Progenitor cell of endocrine pancreas (in vitro differentiated cells): ENCODE measurements around the gene STK32B. TPM values are rescaled to one million over a fixed set of nuclear protein-coding genes. Genes with fewer than 3 reads are reported as not detected.
A peak's percentile ranks its signal among the peaks of the same experiment; 100 is the strongest.

Experiments used
- DNase-seq: peaks from one replicate; pipeline ENCODE4 v3.0.0; 2021; ENCODE audit warnings: low spot score; ENCODE audit not compliant: unreplicated experiment
- H3K27ac Mint-ChIP-seq: 2 replicates; pipeline ENCODE4 v1.8.0; 2021; ENCODE audit warnings: mild to moderate bottlenecking, moderate library complexity, mixed read lengths
- H3K27me3 Mint-ChIP-seq: 2 replicates; pipeline ENCODE4 v1.8.0; 2021; ENCODE audit warnings: mixed read lengths
- H3K36me3 Mint-ChIP-seq: 2 replicates; pipeline ENCODE4 v1.8.0; 2022; ENCODE audit warnings: mixed read lengths; ENCODE audit not compliant: insufficient read depth
- H3K4me1 Mint-ChIP-seq: 2 replicates; pipeline ENCODE4 v1.8.0; 2021; ENCODE audit warnings: low read depth, mixed read lengths
- H3K4me3 Mint-ChIP-seq: 2 replicates; pipeline ENCODE4 v1.8.0; 2021; ENCODE audit warnings: low read depth, mild to moderate bottlenecking, moderate library complexity, mixed read lengths
- H3K9me3 Mint-ChIP-seq: 2 replicates; pipeline ENCODE4 v1.8.0; 2021; ENCODE audit warnings: low read depth, mixed read lengths
- total RNA-seq: library from RNA; stranded (reverse); gene quantifications from 2 replicates; pipeline ENCODE4 v1.2.1, GENCODE V29; 2021
- TF ChIP-seq, protein P1 (sequence below): fragments of 200-600 bp; sonication (generic); IDR thresholded peaks from one replicate; pipeline ENCODE4 v1.5.0; 2021; ENCODE audit warnings: antibody characterized with exemption, mild to moderate bottlenecking; ENCODE audit not compliant: unreplicated experiment

STK32B gene
- total RNA-seq, 1 donor from 2014 or later, result 0.36 TPM

DNA sequence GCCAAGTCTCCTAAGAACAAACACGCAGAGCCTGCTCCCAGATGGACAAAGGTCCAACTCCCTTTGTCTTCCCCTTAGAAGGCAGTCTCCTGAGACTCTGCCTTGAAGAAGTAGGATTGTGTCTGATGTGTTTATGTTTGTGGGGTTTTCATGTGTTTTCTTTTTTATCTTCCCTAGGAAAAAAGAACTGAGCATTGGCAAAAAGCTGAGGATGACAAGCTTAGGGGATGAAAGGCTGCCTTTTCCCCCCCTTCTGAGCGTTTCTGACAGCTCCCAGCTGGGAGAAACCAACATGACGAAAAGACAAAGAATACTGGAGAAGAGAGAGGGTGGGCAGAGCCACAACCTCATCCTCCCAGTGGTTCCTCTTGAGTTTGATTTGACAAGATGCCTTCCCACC, 475.9 kb downstream of the STK32B start:
- Mint-ChIP-seq H3K27me3 (no peaks in the 10 kb centered on the region), H3K4me1 (peaks cover 26% of the 10 kb centered on the region), H3K27ac (peak overlapping the region; percentile 15), H3K9me3 (no peaks in the 10 kb centered on the region), H3K4me3 (no peak overlapping the region), H3K36me3 (peaks cover 10% of the 10 kb centered on the region)
- no peak for DNase-seq
- TF ChIP-seq, protein P1, sequence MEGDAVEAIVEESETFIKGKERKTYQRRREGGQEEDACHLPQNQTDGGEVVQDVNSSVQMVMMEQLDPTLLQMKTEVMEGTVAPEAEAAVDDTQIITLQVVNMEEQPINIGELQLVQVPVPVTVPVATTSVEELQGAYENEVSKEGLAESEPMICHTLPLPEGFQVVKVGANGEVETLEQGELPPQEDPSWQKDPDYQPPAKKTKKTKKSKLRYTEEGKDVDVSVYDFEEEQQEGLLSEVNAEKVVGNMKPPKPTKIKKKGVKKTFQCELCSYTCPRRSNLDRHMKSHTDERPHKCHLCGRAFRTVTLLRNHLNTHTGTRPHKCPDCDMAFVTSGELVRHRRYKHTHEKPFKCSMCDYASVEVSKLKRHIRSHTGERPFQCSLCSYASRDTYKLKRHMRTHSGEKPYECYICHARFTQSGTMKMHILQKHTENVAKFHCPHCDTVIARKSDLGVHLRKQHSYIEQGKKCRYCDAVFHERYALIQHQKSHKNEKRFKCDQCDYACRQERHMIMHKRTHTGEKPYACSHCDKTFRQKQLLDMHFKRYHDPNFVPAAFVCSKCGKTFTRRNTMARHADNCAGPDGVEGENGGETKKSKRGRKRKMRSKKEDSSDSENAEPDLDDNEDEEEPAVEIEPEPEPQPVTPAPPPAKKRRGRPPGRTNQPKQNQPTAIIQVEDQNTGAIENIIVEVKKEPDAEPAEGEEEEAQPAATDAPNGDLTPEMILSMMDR, result no peak

DNA sequence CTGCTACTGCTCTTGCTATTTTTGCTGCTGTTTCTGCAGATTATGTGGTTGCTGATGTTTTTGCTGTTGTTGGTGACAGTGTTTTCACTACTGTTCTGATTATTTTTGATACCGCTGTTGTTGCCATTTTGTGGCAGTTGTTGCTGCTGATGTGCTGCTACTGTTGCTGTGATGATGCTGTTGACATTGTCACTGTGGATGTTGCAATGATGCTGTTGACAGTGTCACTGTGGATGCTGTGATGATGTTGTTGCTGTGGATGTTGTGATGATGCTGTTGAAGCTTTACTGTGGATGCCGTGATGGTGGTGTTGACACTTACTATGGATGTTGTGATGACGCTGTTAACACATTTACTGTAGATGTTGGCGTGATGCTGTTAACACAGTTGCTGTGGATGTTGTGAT, 476.8 kb downstream of the STK32B start:
- H3K4me3 Mint-ChIP-seq, result no peak overlapping the region
- H3K9me3 Mint-ChIP-seq, result no peaks in the 10 kb centered on the region
- no peaks in the 10 kb centered on the region for H3K27me3 Mint-ChIP-seq
- TF ChIP-seq, protein P1, result no peak
- DNase-seq, result no peak
- H3K4me1 Mint-ChIP-seq, result peaks cover 26% of the 10 kb centered on the region
- H3K36me3 Mint-ChIP-seq, result peaks cover 14% of the 10 kb centered on the region
- no peak overlapping the region for H3K27ac Mint-ChIP-seq

DNA sequence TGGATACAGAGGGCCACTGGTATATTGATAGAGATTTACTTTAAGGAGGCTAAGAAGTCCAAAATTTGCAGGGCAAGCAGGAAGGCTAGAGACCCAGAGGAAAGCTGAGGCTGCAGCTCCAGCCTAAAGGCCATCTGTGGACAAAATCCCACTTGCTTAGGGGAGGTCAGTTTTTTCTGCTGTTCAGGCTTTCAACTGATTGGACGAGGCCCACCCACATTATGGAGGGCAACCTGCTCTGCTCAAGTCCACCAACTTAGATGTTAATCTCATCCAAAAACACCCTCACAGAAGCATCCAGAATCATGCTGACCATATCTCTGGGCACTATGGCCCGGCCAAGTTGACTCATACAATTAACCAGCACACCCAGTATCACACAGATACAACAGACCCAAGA, 480.8 kb downstream of the STK32B start:
- Mint-ChIP-seq H3K9me3 (no peaks in the 10 kb centered on the region), H3K4me3 (no peak overlapping the region), H3K27ac (no peak overlapping the region), H3K27me3 (no peaks in the 10 kb centered on the region), H3K4me1 (peaks cover 3% of the 10 kb centered on the region), H3K36me3 (peaks cover 20% of the 10 kb centered on the region)
- no peak for DNase-seq
- TF ChIP-seq, protein P1, result no peak

DNA sequence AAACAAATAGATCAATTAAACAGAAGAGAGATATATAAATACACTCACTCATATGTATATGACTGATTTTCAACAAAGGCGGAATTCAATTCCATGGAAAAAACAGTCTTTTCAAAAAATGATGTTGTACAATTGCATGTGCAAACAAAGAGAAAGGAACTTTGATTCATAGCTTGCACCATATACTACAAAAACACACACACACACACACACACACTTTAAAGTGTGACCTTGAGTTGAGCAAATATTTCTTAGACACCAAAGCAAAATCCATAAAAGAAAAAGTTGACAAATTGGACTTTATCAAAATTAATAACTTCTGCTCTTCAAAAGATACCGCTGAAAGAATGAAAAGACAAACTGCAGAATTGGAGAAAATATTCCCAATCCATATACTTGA, 488.3 kb downstream of the STK32B start:
- Mint-ChIP-seq H3K4me3 (no peak overlapping the region), H3K4me1 (peaks cover 3% of the 10 kb centered on the region), H3K27ac (no peak overlapping the region), H3K27me3 (no peaks in the 10 kb centered on the region), H3K9me3 (no peaks in the 10 kb centered on the region), H3K36me3 (peaks cover 2% of the 10 kb centered on the region)
- DNase-seq, result no peak
- TF ChIP-seq, protein P1, result no peak

DNA sequence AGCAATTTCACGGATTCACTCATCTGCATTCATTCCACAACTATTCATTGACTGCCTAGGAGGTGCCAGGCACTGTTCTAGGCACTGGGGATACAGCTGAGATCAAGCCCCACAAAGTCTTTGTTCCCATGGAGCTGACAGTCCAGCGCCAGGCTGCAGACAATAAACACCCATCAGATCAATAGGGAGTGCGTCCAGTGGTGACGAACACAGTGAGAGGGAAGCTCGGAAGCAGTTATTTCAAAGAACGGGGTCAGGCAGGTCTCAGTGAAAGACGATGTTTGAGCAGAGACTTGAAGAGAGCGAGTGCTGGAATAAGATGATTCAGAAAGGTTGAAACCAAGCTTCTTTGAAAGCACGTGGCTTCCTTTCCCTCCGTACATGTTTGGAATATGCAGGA, 489.9 kb downstream of the STK32B start:
- TF ChIP-seq, protein P1, result no peak
- H3K4me1 Mint-ChIP-seq, result peaks cover 3% of the 10 kb centered on the region
- no peak overlapping the region for H3K4me3 Mint-ChIP-seq
- H3K27ac Mint-ChIP-seq, result no peak overlapping the region
- H3K27me3 Mint-ChIP-seq, result no peaks in the 10 kb centered on the region
- no peaks in the 10 kb centered on the region for H3K36me3 Mint-ChIP-seq
- H3K9me3 Mint-ChIP-seq, result no peaks in the 10 kb centered on the region
- DNase-seq, result no peak

DNA sequence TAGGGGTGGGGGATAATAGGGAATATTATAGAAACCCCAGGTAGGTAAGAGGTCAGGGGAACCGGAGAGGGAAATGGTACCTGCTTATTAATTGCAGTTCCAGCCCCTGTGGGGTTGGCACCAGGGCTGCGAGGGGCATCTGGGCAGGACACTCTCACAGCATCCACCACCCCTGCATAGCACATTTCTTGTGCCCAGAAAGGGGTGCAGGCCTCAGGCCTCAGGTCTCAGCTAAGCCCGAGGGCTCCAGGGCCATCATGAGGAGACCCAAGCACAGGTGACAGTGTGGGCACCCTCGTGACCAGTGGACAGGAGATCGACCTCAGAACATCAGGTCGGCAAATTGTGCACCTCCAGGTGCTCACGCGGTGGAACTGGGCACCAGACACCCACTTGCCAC, 492.4 kb downstream of the STK32B start:
- Mint-ChIP-seq H3K27me3 (no peaks in the 10 kb centered on the region), H3K36me3 (peaks cover 3% of the 10 kb centered on the region), H3K4me1 (peaks cover 3% of the 10 kb centered on the region), H3K27ac (no peak overlapping the region), H3K9me3 (no peaks in the 10 kb centered on the region), H3K4me3 (no peak overlapping the region)
- no peak for DNase-seq
- TF ChIP-seq, protein P1, result no peak
